Cardiac fibroblast (primary cell): ENCODE measurements around the gene GOLGA2.
A peak's percentile ranks its signal among the peaks of the same experiment; 100 is the strongest.
"Not testable (repeated sequence)": the region's sequence is repeated elsewhere in the genome, so short reads cannot be mapped to it uniquely, and the experiment has no call there.

ENCODE experiments used
- DNase-seq, 2 donors: peaks; one replicate each; pipeline versions ENCODE4 v3.0.0 to v3.0.0-alpha.2; 2010; ENCODE audit warnings: low read depth in 2 of 2
- H3K4me3 ChIP-seq, 2 donors: replicated peaks in 1 of 2; 1 replicate in 1 of 2; 2 replicates in 1 of 2; pipeline ENCODE4 v1.5.1; 2011; ENCODE audit warnings: low read depth in 2 of 2, low read length in 2 of 2, mild to moderate bottlenecking in 2 of 2, moderate library complexity in 1 of 2
- TF ChIP-seq, protein P1 (sequence below): IDR thresholded peaks from one replicate; pipeline ENCODE4 v1.5.1; 2011; ENCODE audit warnings: low read depth, mild to moderate bottlenecking, low read length, inconsistent platforms

Gene GOLGA2

GRCh38 chr9:128292009-128292408 is 16.2 kb upstream of the GOLGA2 start:
- H3K4me3 ChIP-seq, result no peak overlapping the region
- no peak for DNase-seq
- TF ChIP-seq, protein P1, sequence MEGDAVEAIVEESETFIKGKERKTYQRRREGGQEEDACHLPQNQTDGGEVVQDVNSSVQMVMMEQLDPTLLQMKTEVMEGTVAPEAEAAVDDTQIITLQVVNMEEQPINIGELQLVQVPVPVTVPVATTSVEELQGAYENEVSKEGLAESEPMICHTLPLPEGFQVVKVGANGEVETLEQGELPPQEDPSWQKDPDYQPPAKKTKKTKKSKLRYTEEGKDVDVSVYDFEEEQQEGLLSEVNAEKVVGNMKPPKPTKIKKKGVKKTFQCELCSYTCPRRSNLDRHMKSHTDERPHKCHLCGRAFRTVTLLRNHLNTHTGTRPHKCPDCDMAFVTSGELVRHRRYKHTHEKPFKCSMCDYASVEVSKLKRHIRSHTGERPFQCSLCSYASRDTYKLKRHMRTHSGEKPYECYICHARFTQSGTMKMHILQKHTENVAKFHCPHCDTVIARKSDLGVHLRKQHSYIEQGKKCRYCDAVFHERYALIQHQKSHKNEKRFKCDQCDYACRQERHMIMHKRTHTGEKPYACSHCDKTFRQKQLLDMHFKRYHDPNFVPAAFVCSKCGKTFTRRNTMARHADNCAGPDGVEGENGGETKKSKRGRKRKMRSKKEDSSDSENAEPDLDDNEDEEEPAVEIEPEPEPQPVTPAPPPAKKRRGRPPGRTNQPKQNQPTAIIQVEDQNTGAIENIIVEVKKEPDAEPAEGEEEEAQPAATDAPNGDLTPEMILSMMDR, result no peak

DNA sequence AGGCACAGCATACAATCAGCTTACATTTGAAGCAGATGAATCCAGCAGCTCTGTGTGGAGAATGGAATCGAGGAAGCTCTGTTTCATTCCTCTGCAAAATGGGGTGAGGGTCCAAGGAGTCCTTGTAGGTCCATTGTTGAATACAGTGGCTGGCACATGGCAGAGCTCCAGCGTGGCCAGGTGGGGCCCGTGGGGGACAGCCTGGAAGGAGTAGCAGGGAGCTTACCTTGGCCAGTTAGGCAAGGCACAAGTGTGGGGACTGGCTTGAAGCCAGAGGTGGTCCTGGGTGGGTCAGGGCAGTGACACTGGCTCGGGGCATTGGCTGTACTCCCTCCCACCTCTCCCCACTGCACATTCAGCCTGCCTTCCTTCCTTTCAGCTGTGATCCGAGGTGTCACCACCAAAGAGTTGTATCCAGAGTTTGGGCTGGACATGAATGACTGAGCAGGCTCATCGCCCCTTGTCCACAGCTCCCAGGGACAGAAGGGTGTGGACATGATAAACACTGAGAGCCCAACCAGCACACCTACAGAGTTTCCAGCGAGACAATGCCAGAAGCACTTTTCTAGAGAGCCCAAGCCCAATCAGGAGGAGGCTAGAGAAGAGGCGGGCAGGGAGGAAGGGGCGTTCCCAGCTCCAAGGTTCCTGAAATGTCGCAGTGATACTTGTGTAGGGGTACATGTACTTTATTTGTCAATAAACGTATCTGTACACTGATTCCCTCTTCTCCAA is 12.6 kb upstream of the GOLGA2 start:
- DNase-seq, result no peak
- TF ChIP-seq, protein P1, result no peak
- H3K4me3 ChIP-seq, result no peak overlapping the region

- TF ChIP-seq, protein P1, result no peak
- H3K4me3 ChIP-seq, result no peak overlapping the region
- peak in 1 of 2 donors; percentile 79 for DNase-seq
These were observed 10.6 kb upstream of the GOLGA2 start for GRCh38 chr9:128286440-128286839.

GRCh38 chr9:128285033-128285784 is 9.4 kb upstream of the GOLGA2 start:
- TF ChIP-seq, protein P1, result no peak
- H3K4me3 ChIP-seq, result no peak overlapping the region
- no peak for DNase-seq

GRCh38 chr9:128282500-128282899 is 6.7 kb upstream of the GOLGA2 start:
- DNase-seq, result peak; percentile 30 to 89
- TF ChIP-seq, protein P1, result no peak
- H3K4me3 ChIP-seq, result no peak overlapping the region

- DNase-seq, result no peak
- TF ChIP-seq, protein P1, result no peak
- H3K4me3 ChIP-seq, result no peak overlapping the region
These were observed 4.3 kb upstream of the GOLGA2 start for GRCh38 chr9:128280084-128280622.

GRCh38 chr9:128279088-128280073 is 3.6 kb upstream of the GOLGA2 start:
- not testable (repeated sequence) for H3K4me3 ChIP-seq
- DNase-seq, result peak; percentile 44 to 64
